ENCODE data around the gene MMP28.
A peak's percentile ranks its signal among the peaks of the same experiment; 100 is the strongest.

The MMP28 gene

GRCh38 chr17:35778641-35779196 is 16.7 kb downstream of the MMP28 start:
- TF ChIP-seq CTCF (conservative IDR thresholded peaks at IDR 0.05; ENCODE audit: control insufficient read depth, insufficient read depth, low read depth, low read length), result no peak
- no peak overlapping the region for H3K4me3 ChIP-seq (ENCODE audit: control insufficient read depth, low read depth, low read length)
- peak; percentile 29 for DNase-seq (ENCODE audit: low read depth)

- no peak for DNase-seq (ENCODE audit: low read depth)
- TF ChIP-seq CTCF (conservative IDR thresholded peaks at IDR 0.05; ENCODE audit: control insufficient read depth, insufficient read depth, low read depth, low read length), result no peak
These were observed 19.9 kb downstream of the MMP28 start for GRCh38 chr17:35775583-35775982.

GRCh38 chr17:35775039-35775438 is 20.4 kb downstream of the MMP28 start:
- DNase-seq (ENCODE audit: low read depth), result no peak
- TF ChIP-seq CTCF (conservative IDR thresholded peaks at IDR 0.05; ENCODE audit: control insufficient read depth, insufficient read depth, low read depth, low read length), result no peak
- H3K4me3 ChIP-seq (ENCODE audit: control insufficient read depth, low read depth, low read length), result no peak overlapping the region

More at GRCh38 chr17:35775583-35775982, 19.9 kb downstream of the MMP28 start:
- no peak overlapping the region for H3K4me3 ChIP-seq (ENCODE audit: control insufficient read depth, low read depth, low read length)

- no peak overlapping the region for H3K4me3 ChIP-seq (ENCODE audit: control insufficient read depth, low read depth, low read length)
- DNase-seq (ENCODE audit: low read depth), result peak; percentile 32
- no peak for TF ChIP-seq CTCF (conservative IDR thresholded peaks at IDR 0.05; ENCODE audit: control insufficient read depth, insufficient read depth, low read depth, low read length)
These were observed 20.9 kb downstream of the MMP28 start for GRCh38 chr17:35774499-35774898.

GRCh38 chr17:35773679-35774425 is 21.6 kb downstream of the MMP28 start:
- no peak for TF ChIP-seq CTCF (conservative IDR thresholded peaks at IDR 0.05; ENCODE audit: control insufficient read depth, insufficient read depth, low read depth, low read length)
- DNase-seq (ENCODE audit: low read depth), result no peak
- no peak overlapping the region for H3K4me3 ChIP-seq (ENCODE audit: control insufficient read depth, low read depth, low read length)

- no peak overlapping the region for H3K4me3 ChIP-seq (ENCODE audit: control insufficient read depth, low read depth, low read length)
- no peak for TF ChIP-seq CTCF (conservative IDR thresholded peaks at IDR 0.05; ENCODE audit: control insufficient read depth, insufficient read depth, low read depth, low read length)
- DNase-seq (ENCODE audit: low read depth), result no peak
These were observed 22.3 kb downstream of the MMP28 start for GRCh38 chr17:35773129-35773528.

All from fibroblast of mammary gland (primary cell).